A673 (cell line): ENCODE measurements around the gene SELENON. TPM values are rescaled to one million over a fixed set of nuclear protein-coding genes. Genes with fewer than 3 reads are reported as not detected.

Source experiments
- BruUV-seq: library from RNA; stranded (reverse); fragments of 400-500 nt; replicated peaks from 2 replicates; lab custom pipeline; 2021; lab: Mats Ljungman, UMichigan
- CTCF ChIA-PET: fragments of 300-600 bp; sonication (Branson Sonifier 250); formaldehyde crosslinking; loops from one replicate; lab custom pipeline; 2022; ENCODE audit warnings: antibody characterized with exemption; lab: Charles Lee
- POLR2A ChIA-PET: fragments of 300-600 bp; sonication (Branson Sonifier 250); formaldehyde crosslinking; loops from one replicate; lab custom pipeline; 2022; ENCODE audit warnings: antibody characterized with exemption; ENCODE audit not compliant: low non-redundant PET; lab: Charles Lee
- DNase-seq: peaks from one replicate; pipeline ENCODE4 v3.0.0-alpha.2; 2015; ENCODE audit warnings: low spot score
- H3K27ac ChIP-seq: fragments of 200-600 bp; sonication (generic); 2 replicates; pipeline ENCODE4 v1.5.1; 2016; ENCODE audit warnings: mixed run types, low read depth, mild to moderate bottlenecking, mixed read lengths, antibody characterized with exemption, low read length; ENCODE audit not compliant: poor library complexity, severe bottlenecking
- H3K27me3 ChIP-seq: fragments of 200-600 bp; sonication (generic); replicated peaks from 2 replicates; pipeline ENCODE4 v1.6.1; 2017; ENCODE audit warnings: mixed run types, low read depth, mild to moderate bottlenecking, mixed read lengths, antibody characterized with exemption, low read length; ENCODE audit not compliant: insufficient read depth, poor library complexity
- H3K36me3 ChIP-seq: fragments of 200-600 bp; sonication (generic); 2 replicates; pipeline ENCODE4 v1.6.1; 2016; ENCODE audit warnings: mixed run types, mild to moderate bottlenecking, mixed read lengths, antibody characterized with exemption, low read length; ENCODE audit not compliant: insufficient read depth, poor library complexity, severe bottlenecking
- H3K4me1 ChIP-seq: fragments of 200-600 bp; sonication (generic); 2 replicates; pipeline ENCODE4 v1.6.1; 2017; ENCODE audit warnings: mixed run types, mild to moderate bottlenecking, mixed read lengths, antibody characterized with exemption, low read length; ENCODE audit not compliant: insufficient read depth, poor library complexity, severe bottlenecking
- H3K4me3 ChIP-seq: fragments of 200-600 bp; sonication (generic); 2 replicates; pipeline ENCODE4 v1.5.1; 2016; ENCODE audit warnings: low read depth, mixed run types, mild to moderate bottlenecking, mixed read lengths, low read length; ENCODE audit not compliant: poor library complexity, severe bottlenecking
- H3K9me3 ChIP-seq: fragments of 200-600 bp; sonication (generic); 2 replicates; pipeline ENCODE4 v1.6.1; 2016; ENCODE audit warnings: mixed run types, low read depth, mild to moderate bottlenecking, mixed read lengths, antibody characterized with exemption, low read length; ENCODE audit not compliant: poor library complexity, severe bottlenecking
- EZH2 ChIP-seq: fragments of 200-600 bp; sonication (generic); IDR thresholded peaks from 2 replicates; pipeline ENCODE4 v1.6.1; 2017; ENCODE audit warnings: borderline replicate concordance, low read depth, mild to moderate bottlenecking, mixed read lengths, antibody characterized with exemption, low read length; ENCODE audit not compliant: poor library complexity, severe bottlenecking
- intact Hi-C: fragments of 100-400 bp; cut with micrococcal nuclease; formaldehyde crosslinking; loops from one replicate; pipeline ENCODE4 v1.10.0; 2022; ENCODE audit not compliant: unreplicated experiment
- total RNA-seq: library from RNA; stranded (reverse); gene quantifications from 2 replicates; pipeline ENCODE4 v1.2.3, GENCODE V29; 2021
- TF ChIP-seq, protein P1 (sequence below): fragments of 300-800, 200-600 bp; sonication (generic); conservative IDR thresholded peaks from 2 replicates; pipeline ENCODE4 v1.5.1; 2017; ENCODE audit warnings: low read depth, mild to moderate bottlenecking, antibody characterized with exemption, low read length, moderate library complexity, mixed read lengths

SELENON gene
- total RNA-seq, 1 experiment from 2014 or later, result 50.4 TPM

DNA sequence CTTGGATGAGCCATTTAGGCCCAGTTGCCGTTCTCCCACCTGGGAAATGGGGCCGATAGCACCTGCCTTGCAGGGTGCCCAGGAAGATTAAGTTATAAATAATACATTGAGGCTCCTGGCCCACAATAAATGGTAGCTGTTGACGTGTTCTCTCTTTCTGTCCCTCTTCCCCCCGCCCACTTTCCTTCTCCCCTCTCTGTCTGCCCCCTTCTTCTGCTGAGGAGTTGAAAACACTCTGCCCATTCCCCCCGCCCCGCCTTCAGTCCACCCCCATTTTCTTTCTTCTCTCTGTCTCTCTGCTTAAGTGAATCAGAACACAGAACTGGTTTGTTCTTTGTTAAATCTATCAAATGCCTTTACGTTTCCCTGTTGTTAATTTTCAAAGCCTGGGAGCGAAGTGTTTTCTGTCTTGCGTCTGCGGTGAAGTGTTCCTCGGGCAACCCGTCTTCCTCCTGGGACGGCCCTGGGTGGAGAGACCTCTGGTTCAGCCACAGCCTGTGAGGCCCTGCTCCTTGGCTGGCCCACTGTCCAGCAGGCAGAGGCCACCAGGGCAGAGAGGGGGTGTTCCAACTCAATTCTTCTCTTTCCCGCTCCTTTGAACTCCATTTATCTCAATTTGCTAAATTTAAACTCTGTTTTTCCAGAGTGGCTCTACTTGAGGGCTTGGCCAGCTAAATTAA, 29.3 kb upstream of the SELENON start:
- no peak for DNase-seq
- CTCF ChIA-PET, result no interaction called here
- H3K4me1 ChIP-seq, result peaks cover 19% of the 10 kb centered on the region

GRCh38 chr1:25771221-25772114, 28.5 kb upstream of the SELENON start:
- H3K4me1 ChIP-seq, result peaks cover 19% of the 10 kb centered on the region
- DNase-seq, result peak; percentile 67
- CTCF ChIA-PET, result no interaction called here

More for the DNA sequence above, 29.3 kb upstream of the SELENON start:
- POLR2A ChIA-PET, result no interaction called here
- H3K9me3 ChIP-seq, result no peaks in the 10 kb centered on the region
- H3K36me3 ChIP-seq, result no peaks in the 10 kb centered on the region
- no TSS peak for BruUV-seq
- no peak overlapping the region for H3K4me3 ChIP-seq
- TF ChIP-seq, protein P1, sequence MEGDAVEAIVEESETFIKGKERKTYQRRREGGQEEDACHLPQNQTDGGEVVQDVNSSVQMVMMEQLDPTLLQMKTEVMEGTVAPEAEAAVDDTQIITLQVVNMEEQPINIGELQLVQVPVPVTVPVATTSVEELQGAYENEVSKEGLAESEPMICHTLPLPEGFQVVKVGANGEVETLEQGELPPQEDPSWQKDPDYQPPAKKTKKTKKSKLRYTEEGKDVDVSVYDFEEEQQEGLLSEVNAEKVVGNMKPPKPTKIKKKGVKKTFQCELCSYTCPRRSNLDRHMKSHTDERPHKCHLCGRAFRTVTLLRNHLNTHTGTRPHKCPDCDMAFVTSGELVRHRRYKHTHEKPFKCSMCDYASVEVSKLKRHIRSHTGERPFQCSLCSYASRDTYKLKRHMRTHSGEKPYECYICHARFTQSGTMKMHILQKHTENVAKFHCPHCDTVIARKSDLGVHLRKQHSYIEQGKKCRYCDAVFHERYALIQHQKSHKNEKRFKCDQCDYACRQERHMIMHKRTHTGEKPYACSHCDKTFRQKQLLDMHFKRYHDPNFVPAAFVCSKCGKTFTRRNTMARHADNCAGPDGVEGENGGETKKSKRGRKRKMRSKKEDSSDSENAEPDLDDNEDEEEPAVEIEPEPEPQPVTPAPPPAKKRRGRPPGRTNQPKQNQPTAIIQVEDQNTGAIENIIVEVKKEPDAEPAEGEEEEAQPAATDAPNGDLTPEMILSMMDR, result no peak
- TF ChIP-seq EZH2, result no peak
- intact Hi-C loops, result no loop called here
- H3K27ac ChIP-seq, result peak overlapping the region; percentile 56
- H3K27me3 ChIP-seq, result no peaks in the 10 kb centered on the region

DNA sequence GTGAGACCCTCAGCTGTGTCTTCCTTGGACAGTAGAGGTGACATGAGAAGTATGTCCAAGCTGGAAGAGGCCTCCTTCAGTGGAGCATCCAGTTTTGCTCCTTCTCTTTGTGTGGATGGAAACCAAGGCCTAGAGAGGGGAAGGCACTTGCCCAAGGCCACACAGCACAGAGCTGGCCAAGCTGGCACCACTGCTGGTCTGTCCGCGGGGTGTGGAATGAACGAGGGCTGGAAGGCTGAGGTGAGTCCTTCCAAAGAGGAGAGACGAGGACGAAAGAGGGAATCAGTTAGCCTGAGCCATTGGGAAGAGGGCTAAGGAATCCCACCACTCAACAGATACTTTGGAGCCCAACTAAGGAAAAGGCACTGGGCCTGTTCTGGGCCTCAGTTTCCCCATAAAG, 27.8 kb upstream of the SELENON start:
- POLR2A ChIA-PET, result interaction anchor here (0.6 kb wide), 1 partner anchor 267 kb away, joined by 3 read pairs; no protein-coding TSS in a partner anchor
- TF ChIP-seq EZH2, result no peak
- TF ChIP-seq, protein P1, result no peak
- DNase-seq, result no peak
- CTCF ChIA-PET, result no interaction called here
- Histone ChIP-seq H3K27me3 (no peaks in the 10 kb centered on the region), H3K27ac (no peak overlapping the region), H3K4me3 (no peak overlapping the region), H3K36me3 (no peaks in the 10 kb centered on the region), H3K4me1 (peaks cover 19% of the 10 kb centered on the region), H3K9me3 (no peaks in the 10 kb centered on the region)
- no TSS peak for BruUV-seq
- intact Hi-C loops, result no loop called here

More at GRCh38 chr1:25771221-25772114, 28.5 kb upstream of the SELENON start:
- H3K4me3 ChIP-seq, result no peak overlapping the region
- intact Hi-C loops, result no loop called here
- no peak for TF ChIP-seq EZH2
- TF ChIP-seq, protein P1, result no peak
- H3K9me3 ChIP-seq, result no peaks in the 10 kb centered on the region
- no peaks in the 10 kb centered on the region for H3K36me3 ChIP-seq
- POLR2A ChIA-PET, result interaction anchor here (0.6 kb wide), 1 partner anchor 266 kb away, joined by 3 read pairs; no protein-coding TSS in a partner anchor
- no TSS peak for BruUV-seq
- H3K27ac ChIP-seq, result peak overlapping the region; percentile 56
- H3K27me3 ChIP-seq, result no peaks in the 10 kb centered on the region
